Measurements from ENCODE around the gene TCAP. TPM values are rescaled to one million over a fixed set of nuclear protein-coding genes. Genes with fewer than 3 reads are reported as not detected.

Gene TCAP
- total RNA-seq, 1 donor = 0.36 TPM

GRCh38 chr17:39667262-39667944 lies 2.3 kb downstream of the TCAP start:
- H4K20me1 ChIP-seq (ENCODE audit: insufficient read depth, low read length) = peaks cover 6% of the 10 kb centered on the region
- H3K36me3 ChIP-seq (ENCODE audit: insufficient read depth, low read length) = peaks cover 4% of the 10 kb centered on the region
- H3K79me2 ChIP-seq (ENCODE audit: insufficient read depth, low read length) = no peaks in the 10 kb centered on the region
- DNase-seq (ENCODE audit: insufficient read length, low spot score, missing footprints) = peak; percentile 81
- H3K9me3 ChIP-seq (ENCODE audit: low read depth, low read length) = no peaks in the 10 kb centered on the region
- no peak overlapping the region for H3K4me3 ChIP-seq (ENCODE audit: insufficient read depth, low read length)
- TF ChIP-seq CTCF (IDR thresholded peaks at IDR 0.05; ENCODE audit: extremely low read depth, low read depth, low read length) = no peak
- H3K27ac ChIP-seq (ENCODE audit: low read depth, low read length) = no peak overlapping the region
- H3K4me2 ChIP-seq (ENCODE audit: insufficient read depth, low read length) = no peak overlapping the region
- H2AFZ ChIP-seq (ENCODE audit: low read length) = no peak overlapping the region
- no peaks in the 10 kb centered on the region for H3K4me1 ChIP-seq (ENCODE audit: insufficient read depth, low read length)
- peaks cover 71% of the 10 kb centered on the region for H3K27me3 ChIP-seq (ENCODE audit: insufficient read depth, low read length)

DNA sequence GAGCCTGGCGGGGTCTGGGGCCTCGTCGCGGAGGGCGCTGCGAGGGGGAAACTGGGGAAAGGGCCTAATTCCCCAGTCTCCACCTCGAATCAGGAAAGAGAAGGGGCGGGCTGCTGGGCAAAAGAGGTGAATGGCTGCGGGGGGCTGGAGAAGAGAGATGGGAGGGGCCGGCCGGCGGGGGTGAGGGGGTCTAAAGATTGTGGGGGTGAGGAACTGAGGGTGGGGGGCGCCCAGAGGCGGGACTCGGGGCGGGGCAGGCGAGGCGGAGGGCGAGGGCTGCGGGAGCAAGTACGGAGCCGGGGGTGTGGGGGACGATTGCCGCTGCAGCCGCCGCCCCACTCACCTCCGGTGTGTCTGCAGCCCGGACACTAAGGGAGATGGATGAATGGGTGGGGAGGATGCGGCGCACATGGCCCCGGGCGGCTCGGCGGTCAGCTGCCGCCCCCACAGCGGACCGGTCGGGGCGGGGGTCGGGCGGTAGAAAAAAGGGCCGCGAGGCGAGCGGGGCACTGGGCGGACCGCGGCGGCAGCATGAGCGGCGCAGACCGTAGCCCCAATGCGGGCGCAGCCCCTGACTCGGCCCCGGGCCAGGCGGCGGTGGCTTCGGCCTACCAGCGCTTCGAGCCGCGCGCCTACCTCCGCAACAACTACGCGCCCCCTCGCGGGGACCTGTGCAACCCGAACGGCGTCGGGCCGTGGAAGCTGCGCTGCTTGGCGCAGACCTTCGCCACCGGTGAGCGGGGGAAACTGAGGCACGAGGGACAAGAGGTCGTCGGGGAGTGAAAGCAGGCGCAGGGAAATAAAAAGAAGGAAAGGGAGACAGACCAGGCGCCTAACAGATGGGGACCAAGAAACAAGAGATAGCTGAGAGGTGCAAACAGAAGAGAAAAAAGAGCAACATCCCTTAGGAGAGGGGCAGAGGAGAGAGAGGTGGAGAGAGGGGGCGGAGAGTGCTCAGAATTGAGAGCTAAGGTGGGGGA lies 3.1 kb downstream of the TCAP start, which contains the start of gene PNMT:
PNMT (plus strand) TSS at position 509 of the 980 bp plus-strand sequence; CDS start at position 532, 23 bp downstream.
- DNase-seq (ENCODE audit: insufficient read length, low spot score, missing footprints) = peak; percentile 93
- no peaks in the 10 kb centered on the region for H3K4me1 ChIP-seq (ENCODE audit: insufficient read depth, low read length)
- H3K4me2 ChIP-seq (ENCODE audit: insufficient read depth, low read length) = peak within 1 kb of the TSS; percentile 60
- H2AFZ ChIP-seq (ENCODE audit: low read length) = no peak within 1 kb of the TSS
- peak; percentile 36 for TF ChIP-seq CTCF (IDR thresholded peaks at IDR 0.05; ENCODE audit: extremely low read depth, low read depth, low read length)
- no peaks in the 10 kb centered on the region for H3K9me3 ChIP-seq (ENCODE audit: low read depth, low read length)
- H3K36me3 ChIP-seq (ENCODE audit: insufficient read depth, low read length) = no peaks in the 10 kb centered on the region
- H3K4me3 ChIP-seq (ENCODE audit: insufficient read depth, low read length) = peak within 1 kb of the TSS; percentile 42
- H3K79me2 ChIP-seq (ENCODE audit: insufficient read depth, low read length) = no peaks in the 10 kb centered on the region
- H4K20me1 ChIP-seq (ENCODE audit: insufficient read depth, low read length) = peaks cover 6% of the 10 kb centered on the region
- H3K27ac ChIP-seq (ENCODE audit: low read depth, low read length) = no peak within 1 kb of the TSS
- H3K27me3 ChIP-seq (ENCODE audit: insufficient read depth, low read length) = peaks cover 71% of the 10 kb centered on the region

GRCh38 chr17:39669897-39670735 lies 5.0 kb downstream of the TCAP start:
- no peak for TF ChIP-seq CTCF (IDR thresholded peaks at IDR 0.05; ENCODE audit: extremely low read depth, low read depth, low read length)
- H3K27ac ChIP-seq (ENCODE audit: low read depth, low read length) = no peak overlapping the region
- peaks cover 65% of the 10 kb centered on the region for H3K27me3 ChIP-seq (ENCODE audit: insufficient read depth, low read length)

More at GRCh38 chr17:39669897-39670735, 5.0 kb downstream of the TCAP start:
- Histone ChIP-seq H2AFZ (ENCODE audit: low read length) (no peak overlapping the region), H3K9me3 (ENCODE audit: low read depth, low read length) (no peaks in the 10 kb centered on the region), H3K79me2 (ENCODE audit: insufficient read depth, low read length) (no peaks in the 10 kb centered on the region), H3K4me3 (ENCODE audit: insufficient read depth, low read length) (no peak overlapping the region), H4K20me1 (ENCODE audit: insufficient read depth, low read length) (peaks cover 6% of the 10 kb centered on the region), H3K4me1 (ENCODE audit: insufficient read depth, low read length) (no peaks in the 10 kb centered on the region), H3K4me2 (ENCODE audit: insufficient read depth, low read length) (no peak overlapping the region), H3K36me3 (ENCODE audit: insufficient read depth, low read length) (no peaks in the 10 kb centered on the region)
- peak; percentile 77 for DNase-seq (ENCODE audit: insufficient read length, low spot score, missing footprints)
